Testis (tissue), 3 donors: ENCODE data around the gene XYLB. TPM values are rescaled to one million over a fixed set of nuclear protein-coding genes. Genes with fewer than 3 reads are reported as not detected.

Experiments used
- DNase-seq: peaks from one replicate; pipeline ENCODE4 v3.0.0-alpha.2; 2019
- H3K27ac ChIP-seq, 2 donors: fragments of 200-600 bp; sonication (generic); one replicate each; pipeline ENCODE4 v1.5.1; 2019
- H3K27me3 ChIP-seq: fragments of 200-600 bp; sonication (generic); one replicate; pipeline ENCODE4 v1.5.1; 2019
- H3K36me3 ChIP-seq: fragments of 200-600 bp; sonication (generic); one replicate; pipeline ENCODE4 v1.5.1; 2017; ENCODE audit warnings: low read depth; ENCODE audit errors: missing control alignments
- H3K4me1 ChIP-seq: fragments of 200-600 bp; sonication (generic); one replicate; pipeline ENCODE4 v1.5.1; 2019
- H3K4me3 ChIP-seq, 2 donors: fragments of 200-600 bp; sonication (generic); one replicate each; pipeline ENCODE4 v1.5.1; 2017 to 2019
- H3K9me3 ChIP-seq: fragments of 200-600 bp; sonication (generic); one replicate; pipeline ENCODE4 v1.5.1; 2017
- CTCF ChIP-seq, 3 experiments: fragments of 450-650 bp in 2 of 3; fragments of 200-600 bp in 1 of 3; sonication (generic) in 1 of 3; IDR thresholded peaks; one replicate each; pipeline ENCODE4 v1.5.1; 2016 to 2019; ENCODE audit warnings: antibody characterized with exemption in 3 of 3, mild to moderate bottlenecking in 2 of 3, moderate library complexity in 1 of 3
- POLR2A ChIP-seq: fragments of 450-650 bp; IDR thresholded peaks from one replicate; pipeline ENCODE4 v1.6.1; 2017; ENCODE audit warnings: antibody characterized with exemption, mild to moderate bottlenecking, moderate library complexity
- WGBS, 2 donors: methylation state at CpG; one replicate each; pipeline ENCODE4 v1.1.5; 2018; 5-methylcytosine and 5-hydroxymethylcytosine counted together
- intact Hi-C: fragments of 100-400 bp; cut with DNase I; formaldehyde crosslinking; loops from one replicate; pipeline ENCODE4 v1.15.1; 2023; ENCODE audit warnings: low total_unique reads
- polyA plus RNA-seq: library from polyadenylated mRNA; stranded (reverse); fragments of 350-450 nt; fragmentation: Illumina TruSeq; extraction: RNeasy Lipid Tissue Mini Kit (QIAGEN cat#74804); gene quantifications from one replicate; pipeline ENCODE4 v1.2.3, GENCODE V29; 2014; ENCODE audit warnings: low read depth, low replicate concordance; ENCODE audit not compliant: insufficient read depth
- total RNA-seq, 2 donors: library from RNA; depleted of rRNA; stranded (reverse); fragments of >200 nt; gene quantifications; one replicate each; pipeline ENCODE4 v1.2.3, GENCODE V29; 2016

Gene XYLB
- total and polyA plus RNA-seq, 3 donors from 2014 or later = 1.7 to 12.4 (median 5.9) TPM

- Histone ChIP-seq H3K4me1 (no peaks in the 10 kb centered on the region), H3K27me3 (no peaks in the 10 kb centered on the region), H3K9me3 (no peaks in the 10 kb centered on the region), H3K27ac (no peak overlapping the region), H3K36me3 (no peaks in the 10 kb centered on the region), H3K4me3 (no peak overlapping the region)
- WGBS, 2 donors = 86 to 88% methylated on average over 5 of the region's 5 CpGs
- no peak for DNase-seq
- TF ChIP-seq CTCF (IDR thresholded peaks at IDR 0.05) (no peak), POLR2A (no peak)
- intact Hi-C loops = no loop called here
These were observed 21.7 kb downstream of the XYLB start for GRCh38 chr3:38368238-38368637.

- Histone ChIP-seq H3K27ac (no peak overlapping the region), H3K36me3 (no peaks in the 10 kb centered on the region), H3K9me3 (no peaks in the 10 kb centered on the region), H3K4me1 (no peaks in the 10 kb centered on the region), H3K4me3 (no peak overlapping the region), H3K27me3 (no peaks in the 10 kb centered on the region)
- no peak for DNase-seq
- 78 to 94% methylated on average over 3 of the region's 3 CpGs for WGBS, 2 donors
- intact Hi-C loops = no loop called here
- TF ChIP-seq CTCF (IDR thresholded peaks at IDR 0.05) (no peak), POLR2A (no peak)
These were observed 22.6 kb downstream of the XYLB start for GRCh38 chr3:38369186-38369585.

- no peaks in the 10 kb centered on the region for H3K36me3 ChIP-seq
- H3K27ac ChIP-seq = no peak overlapping the region
- no peak for TF ChIP-seq CTCF (IDR thresholded peaks at IDR 0.05)
- TF ChIP-seq POLR2A = no peak
- 71 to 88% methylated on average over 2 of the region's 2 CpGs for WGBS, 2 donors
- no peak overlapping the region for H3K4me3 ChIP-seq
- H3K9me3 ChIP-seq = no peaks in the 10 kb centered on the region
- H3K27me3 ChIP-seq = no peaks in the 10 kb centered on the region
- DNase-seq = no peak
- intact Hi-C loops = no loop called here
- H3K4me1 ChIP-seq = no peaks in the 10 kb centered on the region
These were observed 23.6 kb downstream of the XYLB start for GRCh38 chr3:38370149-38370548.

GRCh38 chr3:38370861-38371260 lies 24.3 kb downstream of the XYLB start:
- no peaks in the 10 kb centered on the region for H3K4me1 ChIP-seq
- H3K36me3 ChIP-seq = no peaks in the 10 kb centered on the region
- 69% methylated on average over 4 of the region's 4 CpGs; no CpG with 5 or more reads in 1 of the 2 donors for WGBS, 2 donors
- no peak for DNase-seq
- TF ChIP-seq POLR2A = no peak
- TF ChIP-seq CTCF (IDR thresholded peaks at IDR 0.05) = no peak
- no peak overlapping the region for H3K4me3 ChIP-seq
- H3K9me3 ChIP-seq = no peaks in the 10 kb centered on the region
- H3K27ac ChIP-seq = no peak overlapping the region
- intact Hi-C loops = no loop called here
- H3K27me3 ChIP-seq = no peaks in the 10 kb centered on the region

- H3K4me1 ChIP-seq = no peaks in the 10 kb centered on the region
- no peak overlapping the region for H3K27ac ChIP-seq
- intact Hi-C loops = no loop called here
- TF ChIP-seq CTCF (IDR thresholded peaks at IDR 0.05) (no peak), POLR2A (no peak)
- 83 to 89% methylated on average over 15 of the region's 15 CpGs for WGBS, 2 donors
- H3K27me3 ChIP-seq = no peaks in the 10 kb centered on the region
- no peaks in the 10 kb centered on the region for H3K9me3 ChIP-seq
- H3K36me3 ChIP-seq = no peaks in the 10 kb centered on the region
- DNase-seq = no peak
- H3K4me3 ChIP-seq = no peak overlapping the region
These were observed 25.1 kb downstream of the XYLB start for GRCh38 chr3:38371541-38372213.
